Measurements from ENCODE around the gene UROS.

GRCh38 chr10:125824736-125825135, 1.7 kb upstream of the UROS start:
- TF ChIP-seq CTCF (IDR thresholded peaks at IDR 0.05): no peak
- no peak for TF ChIP-seq JUN (IDR thresholded peaks at IDR 0.05)
- no peak for TF ChIP-seq ZNF302 (CRISPR knock-in tag; IDR thresholded peaks at IDR 0.05)
- no peak for TF ChIP-seq JUNB (IDR thresholded peaks at IDR 0.05)
- TF ChIP-seq USF2 (IDR thresholded peaks at IDR 0.05): no peak
- no peak for TF ChIP-seq HOXB5 (CRISPR knock-in tag; IDR thresholded peaks at IDR 0.05)
- TF ChIP-seq ELK1 (IDR thresholded peaks at IDR 0.05; ENCODE audit: low read depth, low read length): no peak
- no peak for TF ChIP-seq POLR2A (IDR thresholded peaks at IDR 0.05; ENCODE audit: low read length)
- no peak for TF ChIP-seq BHLHE40 (IDR thresholded peaks at IDR 0.05; ENCODE audit: low read depth, low read length)
